OCI-LY7 (cell line): ENCODE measurements around the gene PIGZ. TPM values are rescaled to one million over a fixed set of nuclear protein-coding genes. Genes with fewer than 3 reads are reported as not detected.

Experiments used
- Bru-seq: library from RNA; stranded (reverse); fragments of 400-500 nt; gene quantifications from one replicate; lab custom pipeline; 2021; lab: Mats Ljungman, UMichigan
- BruChase-seq, 2 experiments: library from RNA; stranded (reverse); fragments of 400-500 nt; gene quantifications; one replicate each; lab custom pipeline; 2021; lab: Mats Ljungman, UMichigan
- BruUV-seq: library from RNA; stranded (reverse); fragments of 400-500 nt; replicated peaks from 2 replicates; lab custom pipeline; 2021; lab: Mats Ljungman, UMichigan
- CTCF ChIA-PET: fragments of 300-600 bp; sonication (Branson Sonifier 250); formaldehyde crosslinking; loops from one replicate; lab custom pipeline; 2022; ENCODE audit warnings: antibody characterized with exemption; ENCODE audit not compliant: unreplicated experiment; lab: Charles Lee
- POLR2A ChIA-PET: fragments of 300-600 bp; sonication (Branson Sonifier 250); formaldehyde crosslinking; loops from one replicate; lab custom pipeline; 2022; ENCODE audit warnings: antibody characterized with exemption; lab: Charles Lee
- DNase-seq: peaks from one replicate; pipeline ENCODE4 v3.0.0-alpha.2; 2015; ENCODE audit warnings: low spot score
- H2AFZ ChIP-seq: fragments of 200-600 bp; sonication (generic), shearing (Covaris generic); 2 replicates; pipeline ENCODE4 v1.6.1; 2014; ENCODE audit warnings: mild to moderate bottlenecking, antibody characterized with exemption, low read length, moderate library complexity
- H3K27ac ChIP-seq: fragments of 200-600 bp; sonication (generic); 2 replicates; pipeline ENCODE4 v1.5.1; 2014; ENCODE audit warnings: mixed run types, low read depth, mild to moderate bottlenecking, moderate library complexity, low read length, inconsistent platforms; ENCODE audit not compliant: poor library complexity, severe bottlenecking
- H3K36me3 ChIP-seq: fragments of 200-600 bp; sonication (generic); 2 replicates; pipeline ENCODE4 v1.6.1; 2014; ENCODE audit warnings: mild to moderate bottlenecking, antibody characterized with exemption, low read length, moderate library complexity, mixed read lengths; ENCODE audit not compliant: insufficient read depth
- H3K4me1 ChIP-seq: fragments of 200-600 bp; sonication (generic); 2 replicates; pipeline ENCODE4 v1.5.1; 2014; ENCODE audit warnings: mild to moderate bottlenecking, low read length; ENCODE audit not compliant: insufficient read depth, poor library complexity, severe bottlenecking
- H3K4me2 ChIP-seq: fragments of 200-600 bp; sonication (generic); 2 replicates; pipeline ENCODE4 v1.6.1; 2014; ENCODE audit warnings: mild to moderate bottlenecking, low read length
- H3K4me3 ChIP-seq: fragments of 200-600 bp; sonication (generic); 2 replicates; pipeline ENCODE4 v1.5.1; 2014; ENCODE audit warnings: mild to moderate bottlenecking, low read depth, low read length; ENCODE audit not compliant: poor library complexity, severe bottlenecking
- H3K79me2 ChIP-seq: fragments of 200-600 bp; sonication (generic); 2 replicates; pipeline ENCODE4 v1.6.1; 2016; ENCODE audit warnings: low read depth, mild to moderate bottlenecking, low read length, moderate library complexity, mixed read lengths; ENCODE audit not compliant: insufficient read depth
- H3K9me2 ChIP-seq: fragments of 200-600 bp; sonication (generic); 2 replicates; pipeline ENCODE4 v1.6.1; 2016; ENCODE audit warnings: mild to moderate bottlenecking, low read length, mixed read lengths; ENCODE audit not compliant: insufficient read depth
- H3K9me3 ChIP-seq: fragments of 200-600 bp; sonication (generic); 2 replicates; pipeline ENCODE4 v1.6.1; 2014; ENCODE audit warnings: mild to moderate bottlenecking, mixed run types, low read length, mixed read lengths
- H4K20me1 ChIP-seq: fragments of 200-600 bp; sonication (generic); 2 replicates; pipeline ENCODE4 v1.6.1; 2014; ENCODE audit warnings: mild to moderate bottlenecking, antibody characterized with exemption, low read length, moderate library complexity, mixed read lengths; ENCODE audit not compliant: insufficient read depth
- EZH2phosphoT487 ChIP-seq: fragments of 200-600 bp; sonication (generic); IDR thresholded peaks from 2 replicates; pipeline ENCODE4 v1.6.1; 2018; ENCODE audit warnings: low read depth, borderline replicate concordance, mild to moderate bottlenecking, mixed run types, antibody characterized with exemption, low read length, moderate library complexity, mixed read lengths
- intact Hi-C: fragments of 100-400 bp; cut with micrococcal nuclease; formaldehyde crosslinking; loops from one replicate; pipeline ENCODE4 v1.10.0; 2022; ENCODE audit not compliant: unreplicated experiment
- long read RNA-seq: library from polyadenylated mRNA; stranded (forward); transcript quantifications from one replicate; pipeline ENCODE4 v2.0.0, GENCODE V29; 2022
- total RNA-seq, 2 experiments: library from RNA; depleted of rRNA in 1 of 2; stranded (reverse); fragments of >200 nt in 1 of 2; shearing (Covaris generic) in 1 of 2; gene quantifications; 2 replicates each; pipeline ENCODE4 v1.2.3, GENCODE V29; 2014 to 2022
- TF ChIP-seq, protein P1 (sequence below): fragments of 200-600 bp; sonication (generic); conservative IDR thresholded peaks from 2 replicates; pipeline ENCODE4 v1.5.1; 2014; ENCODE audit warnings: mild to moderate bottlenecking, antibody characterized with exemption, low read length, moderate library complexity, mixed read lengths

PIGZ gene
- total RNA-seq (2014; rRNA removed; shearing (Covaris generic)), result not detected in 2 replicates
- 0.42 TPM in 1 of 2 replicates, not detected in the other for total RNA-seq (2022)
- Bru-seq, nascent RNA, result percentile 22 among the genes with signal in this experiment
- percentile 14 among the genes with signal in this experiment for BruChase-seq, experiment 1, labeled RNA remaining after a 6-hour chase
- percentile 16 among the genes with signal in this experiment for BruChase-seq, experiment 2, labeled RNA remaining after a 2-hour chase
- long read RNA-seq, partial matches to known transcripts, result 0 of 1 reads
- long read RNA-seq, other reads (novel, unspliced or antisense), result 1 of 1 reads

- H3K9me2 ChIP-seq, result no peaks in the 10 kb centered on the region
- intact Hi-C loops, result loop anchor here (1.0 to 10.0 kb wide), 2 partner anchors 254 to 359 kb away; partner anchors contain the start of genes CEP19 and PIGX
- no TSS peak for BruUV-seq
- H3K79me2 ChIP-seq, result no peaks in the 10 kb centered on the region
- no peaks in the 10 kb centered on the region for H4K20me1 ChIP-seq
- H3K9me3 ChIP-seq, result no peaks in the 10 kb centered on the region
- CTCF ChIA-PET, result no interaction called here
- peak; percentile 11 for DNase-seq
- H3K4me1 ChIP-seq, result peaks cover 8% of the 10 kb centered on the region
- POLR2A ChIA-PET, result no interaction called here
- H3K4me3 ChIP-seq, result peak within 1 kb of the TSS; percentile 72
- peak within 1 kb of the TSS; percentile 83 for H2AFZ ChIP-seq
- H3K27ac ChIP-seq, result no peak within 1 kb of the TSS
- no peaks in the 10 kb centered on the region for H3K36me3 ChIP-seq
- H3K4me2 ChIP-seq, result peak within 1 kb of the TSS; percentile 100
- TF ChIP-seq EZH2phosphoT487, result no peak
Measured at GRCh38 chr3:196968233-196969133, at the start of gene PIGZ. PIGZ (minus strand) TSS chr3:196968833; CDS start chr3:196952031, 16,802 bp downstream.

DNA sequence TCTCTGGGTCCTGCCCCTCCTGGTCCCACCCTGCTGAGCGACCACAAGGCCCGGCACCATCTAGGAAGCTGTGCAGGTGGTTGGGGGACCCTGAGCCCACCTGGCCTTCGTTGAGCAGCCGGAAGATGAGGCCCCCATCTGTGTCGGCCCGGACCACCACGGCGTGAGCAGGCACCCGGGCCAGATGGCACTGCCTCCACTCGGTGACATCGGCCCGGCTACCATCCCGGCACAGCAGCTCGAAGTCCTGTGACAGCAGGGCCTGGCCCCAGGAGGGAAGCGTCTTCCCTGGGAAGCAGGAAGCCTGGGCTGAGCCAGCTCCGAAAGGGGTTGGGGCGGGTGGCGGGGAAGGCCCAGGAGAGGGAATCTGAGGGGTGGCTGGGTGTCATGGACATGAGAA, 48.4 kb upstream of the PIGZ start:
- intact Hi-C loops, result no loop called here
- Histone ChIP-seq H3K4me1 (peaks cover under 1% of the 10 kb centered on the region), H3K79me2 (no peaks in the 10 kb centered on the region), H3K36me3 (no peaks in the 10 kb centered on the region), H4K20me1 (no peaks in the 10 kb centered on the region), H3K9me2 (no peaks in the 10 kb centered on the region), H3K4me3 (no peak overlapping the region), H2AFZ (no peak overlapping the region), H3K9me3 (no peaks in the 10 kb centered on the region), H3K27ac (no peak overlapping the region), H3K4me2 (no peak overlapping the region)
- CTCF ChIA-PET, result no interaction called here
- no peak for DNase-seq
- POLR2A ChIA-PET, result no interaction called here
- TF ChIP-seq, protein P1, sequence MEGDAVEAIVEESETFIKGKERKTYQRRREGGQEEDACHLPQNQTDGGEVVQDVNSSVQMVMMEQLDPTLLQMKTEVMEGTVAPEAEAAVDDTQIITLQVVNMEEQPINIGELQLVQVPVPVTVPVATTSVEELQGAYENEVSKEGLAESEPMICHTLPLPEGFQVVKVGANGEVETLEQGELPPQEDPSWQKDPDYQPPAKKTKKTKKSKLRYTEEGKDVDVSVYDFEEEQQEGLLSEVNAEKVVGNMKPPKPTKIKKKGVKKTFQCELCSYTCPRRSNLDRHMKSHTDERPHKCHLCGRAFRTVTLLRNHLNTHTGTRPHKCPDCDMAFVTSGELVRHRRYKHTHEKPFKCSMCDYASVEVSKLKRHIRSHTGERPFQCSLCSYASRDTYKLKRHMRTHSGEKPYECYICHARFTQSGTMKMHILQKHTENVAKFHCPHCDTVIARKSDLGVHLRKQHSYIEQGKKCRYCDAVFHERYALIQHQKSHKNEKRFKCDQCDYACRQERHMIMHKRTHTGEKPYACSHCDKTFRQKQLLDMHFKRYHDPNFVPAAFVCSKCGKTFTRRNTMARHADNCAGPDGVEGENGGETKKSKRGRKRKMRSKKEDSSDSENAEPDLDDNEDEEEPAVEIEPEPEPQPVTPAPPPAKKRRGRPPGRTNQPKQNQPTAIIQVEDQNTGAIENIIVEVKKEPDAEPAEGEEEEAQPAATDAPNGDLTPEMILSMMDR, result no peak
- no TSS peak for BruUV-seq
